ENCODE measurements around the gene GSK3B. TPM values are rescaled to one million over a fixed set of nuclear protein-coding genes. Genes with fewer than 3 reads are reported as not detected.

Gene GSK3B
- total and polyA plus RNA-seq, 2 donors (not counting 3 experiments of a cell fraction or from before 2014, with no cell fraction given): 22.1 to 50.1 TPM

- no peak overlapping the region for H3K4me2 ChIP-seq (ENCODE audit: insufficient read depth, low read length)
- FAIRE-seq: no peak
- H3K27ac ChIP-seq (ENCODE audit: insufficient read depth, low read depth, low read length): no peak overlapping the region
- H3K4me3 ChIP-seq (replicated peaks in 1 of 3; ENCODE audit: insufficient read depth in 1 of 3, low read depth in 1 of 3, low read length in 3 of 3): no peak overlapping the region
- H2AFZ ChIP-seq (ENCODE audit: low read depth, low read length): no peak overlapping the region
- no peaks in the 10 kb centered on the region for H3K9me3 ChIP-seq (replicated peaks; ENCODE audit: control insufficient read depth, insufficient read depth, low read length)
- H4K20me1 ChIP-seq (replicated peaks; ENCODE audit: control insufficient read depth, extremely low read depth, insufficient read depth, low read length): peaks cover 14% of the 10 kb centered on the region
- no peak overlapping the region for H3K9ac ChIP-seq (replicated peaks; ENCODE audit: extremely low read depth, insufficient read depth, low read length)
- intact Hi-C loops (cut with micrococcal nuclease): no loop called here
- BruUV-seq (replicated peaks): no TSS peak
- no peaks in the 10 kb centered on the region for H3K27me3 ChIP-seq (ENCODE audit: control insufficient read depth in 2 of 2, insufficient read depth in 2 of 2, low read length in 2 of 2)
- no peaks in the 10 kb centered on the region for H3K4me1 ChIP-seq (ENCODE audit: control insufficient read depth, extremely low read depth, insufficient read depth, low read length)
- ChIA-PET CTCF (no interaction called here), POLR2A (no interaction called here)
- dilution Hi-C loops (cut with MboI; ENCODE audit: extremely low pct_ligation_motif_present, low sequenced_read_pairs): no loop called here
- TF ChIP-seq JUN (IDR thresholded peaks at IDR 0.05; ENCODE audit: borderline replicate concordance, insufficient read depth, insufficient read length, low read depth) (no peak), POLR2AphosphoS5 (IDR thresholded peaks at IDR 0.05; ENCODE audit: insufficient read depth, low read depth, low read length) (no peak), MYC (IDR thresholded peaks at IDR 0.05; ENCODE audit: low read depth, low read length) (no peak), POLR2A (IDR thresholded peaks at IDR 0.05; ENCODE audit: low read depth, low read length) (no peak), GATA2 (IDR thresholded peaks at IDR 0.05; ENCODE audit: insufficient read depth, insufficient read length, low read depth, low read length) (no peak), CTCF (IDR thresholded peaks at IDR 0.05; ENCODE audit: extremely low read depth in 1 of 2, insufficient read depth in 1 of 2, low read depth in 1 of 2, low read length in 2 of 2) (no peak), EZH2 (IDR thresholded peaks at IDR 0.05; ENCODE audit: borderline replicate concordance, low read depth, low read length, severe bottlenecking) (no peak), FOS (IDR thresholded peaks at IDR 0.05; ENCODE audit: borderline replicate concordance, insufficient read depth, low read length) (no peak), MAX (IDR thresholded peaks at IDR 0.05; ENCODE audit: insufficient read depth, insufficient read length) (no peak)
- peaks cover 0 to 3% of the 10 kb centered on the region in 2 experiments for H3K36me3 ChIP-seq (ENCODE audit: control insufficient read depth in 2 of 2, extremely low read depth in 1 of 2, insufficient read depth in 2 of 2, low read length in 2 of 2)
- H3K79me2 ChIP-seq (ENCODE audit: control insufficient read depth, insufficient read depth, low read length): peaks cover 89% of the 10 kb centered on the region
- peaks cover 4% of the 10 kb centered on the region for H3K9me1 ChIP-seq (replicated peaks; ENCODE audit: control insufficient read depth, extremely low read depth, insufficient read depth, low read length)
- DNase-seq (ENCODE audit: low read depth, low spot score): no peak
Observed at GRCh38 chr3:119977353-119977752, 116.9 kb downstream of the GSK3B start.
